WERI-Rb-1 (cell line): ENCODE measurements around the gene HMCN2.

Experiments used
- DNase-seq: peaks from one replicate; pipeline ENCODE4 v3.0.0-alpha.2; 2020
- H3K27ac ChIP-seq: fragments of 250-450 bp; sonication (Bioruptor Pico); 2 replicates; pipeline ENCODE4 v1.5.1; 2020; ENCODE audit warnings: mild to moderate bottlenecking, moderate library complexity
- H3K27me3 ChIP-seq: fragments of 250-450 bp; sonication (Bioruptor Pico); 2 replicates; pipeline ENCODE4 v1.5.1; 2021; ENCODE audit warnings: mild to moderate bottlenecking, low read depth, moderate library complexity; ENCODE audit not compliant: insufficient read depth, severe bottlenecking
- H3K36me3 ChIP-seq: fragments of 250-450 bp; sonication (Bioruptor Pico); 2 replicates; pipeline ENCODE4 v1.5.1; 2020; ENCODE audit warnings: mild to moderate bottlenecking, moderate library complexity
- H3K4me3 ChIP-seq: 2 replicates; pipeline ENCODE4 v1.5.1; 2011; ENCODE audit warnings: low read depth, mild to moderate bottlenecking, control low read depth, low read length
- H3K9me3 ChIP-seq: fragments of 250-450 bp; sonication (Bioruptor Pico); 2 replicates; pipeline ENCODE4 v1.5.1; 2021; ENCODE audit warnings: mild to moderate bottlenecking, moderate library complexity; ENCODE audit not compliant: severe bottlenecking
- TF ChIP-seq, protein P1 (sequence below): IDR thresholded peaks from 2 replicates; pipeline ENCODE4 v1.5.1; 2011; ENCODE audit warnings: low read depth, mild to moderate bottlenecking, control low read depth, inconsistent platforms, low read length

Gene HMCN2

GRCh38 chr9:130232899-130233586 lies 32.5 kb upstream of the HMCN2 start:
- H3K9me3 ChIP-seq, result no peaks in the 10 kb centered on the region
- H3K27ac ChIP-seq, result peak overlapping the region; percentile 53
- H3K4me3 ChIP-seq, result no peak overlapping the region
- no peaks in the 10 kb centered on the region for H3K27me3 ChIP-seq
- peak; percentile 63 for DNase-seq
- TF ChIP-seq, protein P1, sequence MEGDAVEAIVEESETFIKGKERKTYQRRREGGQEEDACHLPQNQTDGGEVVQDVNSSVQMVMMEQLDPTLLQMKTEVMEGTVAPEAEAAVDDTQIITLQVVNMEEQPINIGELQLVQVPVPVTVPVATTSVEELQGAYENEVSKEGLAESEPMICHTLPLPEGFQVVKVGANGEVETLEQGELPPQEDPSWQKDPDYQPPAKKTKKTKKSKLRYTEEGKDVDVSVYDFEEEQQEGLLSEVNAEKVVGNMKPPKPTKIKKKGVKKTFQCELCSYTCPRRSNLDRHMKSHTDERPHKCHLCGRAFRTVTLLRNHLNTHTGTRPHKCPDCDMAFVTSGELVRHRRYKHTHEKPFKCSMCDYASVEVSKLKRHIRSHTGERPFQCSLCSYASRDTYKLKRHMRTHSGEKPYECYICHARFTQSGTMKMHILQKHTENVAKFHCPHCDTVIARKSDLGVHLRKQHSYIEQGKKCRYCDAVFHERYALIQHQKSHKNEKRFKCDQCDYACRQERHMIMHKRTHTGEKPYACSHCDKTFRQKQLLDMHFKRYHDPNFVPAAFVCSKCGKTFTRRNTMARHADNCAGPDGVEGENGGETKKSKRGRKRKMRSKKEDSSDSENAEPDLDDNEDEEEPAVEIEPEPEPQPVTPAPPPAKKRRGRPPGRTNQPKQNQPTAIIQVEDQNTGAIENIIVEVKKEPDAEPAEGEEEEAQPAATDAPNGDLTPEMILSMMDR, result no peak
- H3K36me3 ChIP-seq, result peaks cover 89% of the 10 kb centered on the region

- H3K27ac ChIP-seq, result no peak overlapping the region; the same call in 1 of the 2 replicates
- no peak for DNase-seq
- no peaks in the 10 kb centered on the region for H3K27me3 ChIP-seq
- TF ChIP-seq, protein P1, result no peak
- H3K4me3 ChIP-seq, result no peak overlapping the region
- H3K9me3 ChIP-seq, result no peaks in the 10 kb centered on the region
- peaks cover 86% of the 10 kb centered on the region for H3K36me3 ChIP-seq
Measured at GRCh38 chr9:130233587-130233945, 32.0 kb upstream of the HMCN2 start.

- H3K4me3 ChIP-seq, result no peak overlapping the region
- H3K27ac ChIP-seq, result peak overlapping the region; percentile 19; the same call in 1 of the 2 replicates
- DNase-seq, result no peak
- no peaks in the 10 kb centered on the region for H3K9me3 ChIP-seq
- TF ChIP-seq, protein P1, result no peak
- no peaks in the 10 kb centered on the region for H3K27me3 ChIP-seq
- H3K36me3 ChIP-seq, result peaks cover 78% of the 10 kb centered on the region
Measured at GRCh38 chr9:130234340-130235260, 31.0 kb upstream of the HMCN2 start.

DNA sequence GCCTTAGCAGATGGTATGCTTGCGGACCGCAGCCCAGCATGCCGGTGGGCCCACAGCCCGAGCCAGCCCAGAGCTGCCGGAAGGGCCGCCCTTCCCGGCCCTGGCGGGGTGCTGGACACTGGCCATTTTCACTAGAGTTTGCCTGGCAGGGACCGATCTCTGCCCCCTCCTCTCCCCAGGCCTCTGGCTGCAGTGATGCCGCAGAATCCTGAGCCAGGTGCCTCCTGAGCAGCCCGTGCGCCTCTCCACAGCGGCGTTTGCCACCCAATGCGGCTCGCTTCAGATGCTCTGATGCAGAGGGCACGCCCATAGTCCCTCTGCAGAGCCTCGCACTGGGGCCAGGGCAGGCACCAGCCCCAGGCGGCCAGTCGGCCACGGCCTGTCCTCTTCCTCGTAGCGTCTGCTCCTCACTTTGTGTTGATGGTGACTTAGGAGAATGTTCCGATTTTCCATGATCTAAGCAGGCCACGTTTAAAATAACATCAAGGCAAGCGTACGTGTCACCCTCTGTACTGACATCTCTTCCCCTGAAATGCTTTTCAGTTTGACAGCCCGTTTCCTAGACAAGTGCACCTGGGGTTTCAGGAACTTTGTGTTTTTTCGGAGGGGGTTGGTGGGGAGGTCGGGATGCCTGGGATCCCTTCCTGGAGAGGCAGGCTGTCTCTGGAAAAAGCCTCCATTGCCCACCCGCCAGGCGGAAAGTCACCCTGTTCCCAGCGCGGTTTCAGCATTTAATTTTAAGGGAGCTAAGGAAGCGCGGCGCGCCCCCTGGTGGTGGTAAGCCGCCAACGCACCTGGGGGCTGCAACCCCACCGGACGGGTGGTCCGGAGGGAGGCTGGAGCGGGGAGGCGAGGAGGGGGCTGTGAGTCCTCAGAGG lies 29.8 kb upstream of the HMCN2 start:
- TF ChIP-seq, protein P1, result peak; percentile 95
- no peaks in the 10 kb centered on the region for H3K27me3 ChIP-seq
- no peak overlapping the region for H3K4me3 ChIP-seq
- peak overlapping the region; percentile 25 for H3K27ac ChIP-seq
- peaks cover 69% of the 10 kb centered on the region for H3K36me3 ChIP-seq
- peak; percentile 81 for DNase-seq
- no peaks in the 10 kb centered on the region for H3K9me3 ChIP-seq

DNA sequence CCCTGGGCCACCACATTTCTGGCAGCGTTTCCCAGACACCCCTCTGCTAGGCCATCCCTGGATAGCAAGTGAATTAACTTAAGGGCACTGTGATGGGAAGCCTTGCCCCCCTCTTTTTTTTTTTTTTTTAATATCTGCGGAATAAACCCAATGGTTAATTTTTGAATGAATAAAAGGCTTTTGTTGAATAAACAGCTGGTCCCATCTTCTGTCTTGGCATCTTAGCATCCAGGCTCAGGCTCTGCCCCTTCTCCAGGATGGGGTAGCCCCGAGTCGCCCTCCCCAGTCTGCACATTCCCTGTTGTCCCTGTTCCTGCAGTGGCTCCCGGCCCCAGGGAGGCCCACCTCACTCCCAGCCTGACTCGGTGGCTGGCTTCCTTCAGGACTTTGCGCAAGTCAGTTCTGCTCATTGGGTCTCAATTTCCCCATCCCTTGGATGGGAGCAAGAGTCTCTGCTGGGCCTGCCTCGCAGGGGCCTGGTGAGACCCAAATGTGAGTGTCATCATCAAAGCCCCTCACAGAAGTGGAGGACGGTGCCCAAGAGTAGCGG lies 29.0 kb upstream of the HMCN2 start:
- Histone ChIP-seq H3K9me3 (no peaks in the 10 kb centered on the region), H3K27me3 (no peaks in the 10 kb centered on the region), H3K4me3 (no peak overlapping the region), H3K36me3 (peaks cover 62% of the 10 kb centered on the region), H3K27ac (peak overlapping the region; percentile 25; the same call in 1 of the 2 replicates)
- TF ChIP-seq, protein P1, result no peak
- no peak for DNase-seq
